ENCODE data around the gene POU5F1.
"Not testable (repeated sequence)": the region's sequence is repeated elsewhere in the genome, so short reads cannot be mapped to it uniquely, and the experiment has no call there.

GRCh38 chr6:31195308-31195979 is 25.0 kb upstream of the POU5F1 start:
- TF ChIP-seq CTCF (IDR thresholded peaks at IDR 0.05; ENCODE audit: low read depth, low read length); POLR2A (IDR thresholded peaks at IDR 0.05; ENCODE audit: extremely low read depth, insufficient read length); MYC (IDR thresholded peaks at IDR 0.05; ENCODE audit: low read depth, low read length): not testable (repeated sequence)
- TF ChIP-seq, protein P1, sequence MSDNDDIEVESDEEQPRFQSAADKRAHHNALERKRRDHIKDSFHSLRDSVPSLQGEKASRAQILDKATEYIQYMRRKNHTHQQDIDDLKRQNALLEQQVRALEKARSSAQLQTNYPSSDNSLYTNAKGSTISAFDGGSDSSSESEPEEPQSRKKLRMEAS (IDR thresholded peaks at IDR 0.05; ENCODE audit: low read depth, low read length), result not testable (repeated sequence)

Measured in NB4 (cell line).